Measurements from ENCODE around the gene AFG1L.
"Not testable (repeated sequence)": the region's sequence is repeated elsewhere in the genome, so short reads cannot be mapped to it uniquely, and the experiment has no call there.

AFG1L gene

GRCh38 chr6:108380876-108381275, 86.0 kb downstream of the AFG1L start:
- no peak for TF ChIP-seq CTCF (IDR thresholded peaks at IDR 0.05; ENCODE audit: control insufficient read depth, extremely low read depth, insufficient read depth)
- DNase-seq (ENCODE audit: low read depth), result no peak

GRCh38 chr6:108383981-108384380, 89.1 kb downstream of the AFG1L start:
- no peak for TF ChIP-seq CTCF (IDR thresholded peaks at IDR 0.05; ENCODE audit: control insufficient read depth, extremely low read depth, insufficient read depth)
- H3K4me3 ChIP-seq (ENCODE audit: low read depth, low read length), result no peak overlapping the region
- peak; percentile 35 for DNase-seq (ENCODE audit: low read depth)

More at GRCh38 chr6:108380876-108381275, 86.0 kb downstream of the AFG1L start:
- H3K4me3 ChIP-seq (ENCODE audit: low read depth, low read length), result no peak overlapping the region

DNA sequence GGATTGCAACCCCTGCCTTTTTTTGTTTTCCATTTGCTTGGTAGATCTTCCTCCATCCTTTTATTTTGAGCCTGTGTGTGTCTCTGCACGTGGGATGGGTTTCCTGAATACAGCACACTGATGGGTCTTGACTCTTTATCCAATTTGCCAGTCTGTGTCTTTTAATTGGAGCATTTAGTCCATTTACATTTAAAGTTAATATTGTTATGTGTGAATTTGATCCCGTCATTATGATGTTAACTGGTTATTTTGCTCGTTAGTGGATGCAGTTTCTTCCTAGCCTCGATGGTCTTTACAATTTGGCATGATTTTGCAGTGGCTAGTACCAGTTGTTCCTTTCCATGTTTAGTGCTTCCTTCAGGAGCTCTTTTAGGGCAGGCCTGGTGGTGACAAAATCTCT, 94.3 kb downstream of the AFG1L start:
- not testable (repeated sequence) for DNase-seq (ENCODE audit: low read depth)

GRCh38 chr6:108395297-108395696, 100.4 kb downstream of the AFG1L start:
- no peak overlapping the region for H3K4me3 ChIP-seq (ENCODE audit: low read depth, low read length)
- no peak for TF ChIP-seq CTCF (IDR thresholded peaks at IDR 0.05; ENCODE audit: control insufficient read depth, extremely low read depth, insufficient read depth)

More for the DNA sequence above, 94.3 kb downstream of the AFG1L start:
- not testable (repeated sequence) for H3K4me3 ChIP-seq (ENCODE audit: low read depth, low read length)

DNA sequence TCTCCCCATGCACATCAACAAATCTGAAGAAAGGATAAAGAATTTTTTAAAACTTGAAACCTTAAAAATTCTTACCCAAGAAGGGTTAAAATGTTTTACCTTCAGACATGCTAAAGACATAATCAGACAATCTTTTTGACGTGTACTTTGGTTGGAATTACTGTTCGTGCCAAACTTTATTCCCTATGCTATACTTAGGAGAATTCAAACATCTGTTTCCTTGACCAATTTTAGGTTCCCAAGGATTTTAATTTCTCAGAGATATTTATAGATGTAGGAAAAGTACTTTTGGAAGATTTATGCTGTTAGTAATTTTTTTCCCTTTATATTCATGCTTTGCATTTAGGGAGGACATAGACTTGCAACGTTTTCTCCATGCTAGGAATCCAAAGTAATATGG, 108.4 kb downstream of the AFG1L start:
- no peak for DNase-seq (ENCODE audit: low read depth)
- no peak overlapping the region for H3K4me3 ChIP-seq (ENCODE audit: low read depth, low read length)
- TF ChIP-seq CTCF (IDR thresholded peaks at IDR 0.05; ENCODE audit: control insufficient read depth, extremely low read depth, insufficient read depth), result no peak

More at GRCh38 chr6:108395297-108395696, 100.4 kb downstream of the AFG1L start:
- DNase-seq (ENCODE audit: low read depth), result no peak

DNA sequence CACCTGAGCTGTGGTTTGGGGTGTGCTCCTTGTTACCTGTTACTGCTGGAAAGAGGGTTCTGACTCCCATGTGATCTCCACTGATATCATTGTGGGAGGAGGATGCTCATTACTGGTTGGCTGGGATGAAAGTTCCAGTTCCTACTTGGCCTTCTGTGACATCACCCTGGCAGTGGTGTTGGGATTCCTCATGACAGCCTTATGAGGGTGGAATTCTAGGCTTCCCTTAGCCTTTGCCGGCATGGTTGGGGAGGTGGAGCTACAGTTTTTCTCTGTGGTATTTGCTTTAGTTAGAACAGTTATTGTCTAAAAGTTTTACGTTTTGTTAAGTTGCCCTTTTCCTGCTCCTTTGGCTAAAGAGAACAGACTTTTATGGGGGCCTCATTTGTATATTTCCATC, 112.1 kb downstream of the AFG1L start:
- H3K4me3 ChIP-seq (ENCODE audit: low read depth, low read length), result no peak overlapping the region
- TF ChIP-seq CTCF (IDR thresholded peaks at IDR 0.05; ENCODE audit: control insufficient read depth, extremely low read depth, insufficient read depth), result no peak
- no peak for DNase-seq (ENCODE audit: low read depth)

GRCh38 chr6:108407904-108408827, 113.3 kb downstream of the AFG1L start:
- H3K4me3 ChIP-seq (ENCODE audit: low read depth, low read length), result no peak overlapping the region
- no peak for DNase-seq (ENCODE audit: low read depth)

More at GRCh38 chr6:108407904-108408827, 113.3 kb downstream of the AFG1L start:
- TF ChIP-seq CTCF (IDR thresholded peaks at IDR 0.05; ENCODE audit: control insufficient read depth, extremely low read depth, insufficient read depth), result no peak

All from LNCaP clone FGC (cell line).